ENCODE results near the gene NALCN. TPM values are rescaled to one million over a fixed set of nuclear protein-coding genes. Genes with fewer than 3 reads are reported as not detected.

NALCN gene
- total and polyA plus RNA-seq, 2 of the 8 experiments (the other 6 are each of a cell fraction or from before 2014, with no cell fraction given) = 0.26 to 0.54 TPM

GRCh38 chr13:101202590-101202989 lies 213.7 kb downstream of the NALCN start (continued):
- TF ChIP-seq MAFK (IDR thresholded peaks at IDR 0.05; ENCODE audit: low read depth, low read length) (peak; percentile 26; the same call in 1 of the 2 replicates), E2F6 (IDR thresholded peaks at IDR 0.05) (no peak), CTBP2 (IDR thresholded peaks at IDR 0.05; ENCODE audit: borderline replicate concordance, insufficient read depth, insufficient read length, low read length) (no peak), CBX5 (IDR thresholded peaks at IDR 0.05; ENCODE audit: low read depth, low read length) (no peak), SRF (IDR thresholded peaks at IDR 0.05; ENCODE audit: low read depth, low read length) (no peak)

Measured in H1 (cell line).